Neural cell (in vitro differentiated cells): ENCODE data around the gene FOXO6. TPM values are rescaled to one million over a fixed set of nuclear protein-coding genes. Genes with fewer than 3 reads are reported as not detected.

Experiments used
- H2AFZ ChIP-seq: fragments of 200-600, 300-800 bp; sonication (generic), shearing (Covaris generic); 2 replicates; pipeline ENCODE4 v1.6.0; 2014; ENCODE audit warnings: low read depth, mild to moderate bottlenecking, antibody characterized with exemption, low read length, moderate library complexity
- H3F3A ChIP-seq: fragments of 200-600 bp; shearing (Covaris generic); 2 replicates; pipeline ENCODE4 v1.6.1; 2016; ENCODE audit warnings: mild to moderate bottlenecking, moderate library complexity, mixed read lengths, antibody characterized with exemption, low read length; ENCODE audit not compliant: insufficient read depth, poor library complexity, severe bottlenecking
- H3K27ac ChIP-seq: fragments of 200-600, 300-800 bp; sonication (generic), shearing (Covaris generic); 2 replicates; pipeline ENCODE4 v1.5.1; 2014; ENCODE audit warnings: mild to moderate bottlenecking, low read length, moderate library complexity
- H3K27me3 ChIP-seq: fragments of 300-800, 200-600 bp; sonication (generic), shearing (Covaris generic); 2 replicates; pipeline ENCODE4 v1.6.0; 2014; ENCODE audit warnings: mild to moderate bottlenecking, low read depth, low read length, moderate library complexity; ENCODE audit not compliant: insufficient read depth
- H3K36me3 ChIP-seq: fragments of 300-800, 200-600 bp; sonication (generic), shearing (Covaris generic); 2 replicates; pipeline ENCODE4 v1.5.1; 2014; ENCODE audit warnings: mild to moderate bottlenecking, antibody characterized with exemption, low read length, moderate library complexity; ENCODE audit not compliant: insufficient read depth
- H3K4me2 ChIP-seq: fragments of 300-800, 200-600 bp; sonication (generic), shearing (Covaris generic); 2 replicates; pipeline ENCODE4 v1.6.0; 2014; ENCODE audit warnings: mild to moderate bottlenecking, low read length
- H3K4me3 ChIP-seq: fragments of 300-800, 200-600 bp; sonication (generic), shearing (Covaris generic); 2 replicates; pipeline ENCODE4 v1.5.1; 2014; ENCODE audit warnings: mild to moderate bottlenecking, low read length, moderate library complexity
- H3K79me2 ChIP-seq: fragments of 200-600 bp; shearing (Covaris generic); replicated peaks from 2 replicates; pipeline ENCODE4 v1.6.0; 2014; ENCODE audit warnings: mild to moderate bottlenecking, low read length, moderate library complexity; ENCODE audit not compliant: insufficient read depth
- H3K9ac ChIP-seq: fragments of 300-800, 200-600 bp; sonication (generic), shearing (Covaris generic); 2 replicates; pipeline ENCODE4 v1.6.1; 2016; ENCODE audit warnings: mild to moderate bottlenecking, low read length, mixed read lengths
- H3K9me2 ChIP-seq: fragments of 200-600 bp; shearing (Covaris generic); 2 replicates; pipeline ENCODE4 v1.6.1; 2016; ENCODE audit warnings: mild to moderate bottlenecking, low read length, mixed read lengths; ENCODE audit not compliant: insufficient read depth
- H3K9me3 ChIP-seq: fragments of 200-600, 300-800 bp; sonication (generic), shearing (Covaris generic); 2 replicates; pipeline ENCODE4 v1.6.1; 2016; ENCODE audit warnings: mild to moderate bottlenecking, mixed run types, low read length, moderate library complexity, mixed read lengths
- H4K20me1 ChIP-seq: fragments of 200-600 bp; shearing (Covaris generic); 2 replicates; pipeline ENCODE4 v1.6.1; 2016; ENCODE audit warnings: mild to moderate bottlenecking, mixed run types; ENCODE audit not compliant: insufficient read depth
- EP300 ChIP-seq: fragments of 450-650 bp; conservative IDR thresholded peaks from 2 replicates; pipeline ENCODE4 v1.6.1; 2014; ENCODE audit warnings: antibody characterized with exemption, mild to moderate bottlenecking, moderate library complexity; ENCODE audit not compliant: poor library complexity, severe bottlenecking
- EZH2 ChIP-seq: fragments of 200-600, 300-800 bp; shearing (Covaris generic), sonication (generic); IDR thresholded peaks from 2 replicates; pipeline ENCODE4 v1.6.1; 2014; ENCODE audit warnings: antibody characterized with exemption, low read length, borderline replicate concordance, mild to moderate bottlenecking; ENCODE audit not compliant: insufficient read depth, poor library complexity, severe bottlenecking
- MXI1 ChIP-seq: fragments of 450-650 bp; conservative IDR thresholded peaks from 2 replicates; pipeline ENCODE4 v1.6.1; 2014; ENCODE audit warnings: antibody characterized with exemption, mild to moderate bottlenecking; ENCODE audit not compliant: poor library complexity, severe bottlenecking
- POLR2AphosphoS5 ChIP-seq: IDR thresholded peaks from 2 replicates; pipeline ENCODE4 v1.6.1; 2012
- RAD21 ChIP-seq: fragments of 450-650 bp; conservative IDR thresholded peaks from 2 replicates; pipeline ENCODE4 v1.6.1; 2014; ENCODE audit warnings: antibody characterized with exemption, mild to moderate bottlenecking, moderate library complexity
- SMC3 ChIP-seq: fragments of 450-650 bp; conservative IDR thresholded peaks from 2 replicates; pipeline ENCODE4 v1.6.1; 2014; ENCODE audit warnings: antibody characterized with exemption, mild to moderate bottlenecking, moderate library complexity; ENCODE audit not compliant: poor library complexity
- TAF1 ChIP-seq: IDR thresholded peaks from 2 replicates; pipeline ENCODE4 v1.6.1; 2012; ENCODE audit warnings: low read depth
- polyA plus RNA-seq: library from polyadenylated mRNA; depleted of rRNA; stranded (reverse); fragments of >200 nt; gene quantifications from 2 replicates; pipeline ENCODE4 v1.2.3, GENCODE V29; 2014
- TF ChIP-seq, protein P1 (sequence below): fragments of 450-650 bp; IDR thresholded peaks from 2 replicates; pipeline ENCODE4 v1.5.1; 2014; ENCODE audit warnings: antibody characterized with exemption, mild to moderate bottlenecking, moderate library complexity; ENCODE audit not compliant: poor library complexity, severe bottlenecking
- TF ChIP-seq, protein P2 (sequence below): IDR thresholded peaks from 2 replicates; pipeline ENCODE4 v1.6.1; 2012; ENCODE audit warnings: borderline replicate concordance

The FOXO6 gene
- polyA plus RNA-seq, 1 donor from 2014 or later: 0.59 TPM

DNA sequence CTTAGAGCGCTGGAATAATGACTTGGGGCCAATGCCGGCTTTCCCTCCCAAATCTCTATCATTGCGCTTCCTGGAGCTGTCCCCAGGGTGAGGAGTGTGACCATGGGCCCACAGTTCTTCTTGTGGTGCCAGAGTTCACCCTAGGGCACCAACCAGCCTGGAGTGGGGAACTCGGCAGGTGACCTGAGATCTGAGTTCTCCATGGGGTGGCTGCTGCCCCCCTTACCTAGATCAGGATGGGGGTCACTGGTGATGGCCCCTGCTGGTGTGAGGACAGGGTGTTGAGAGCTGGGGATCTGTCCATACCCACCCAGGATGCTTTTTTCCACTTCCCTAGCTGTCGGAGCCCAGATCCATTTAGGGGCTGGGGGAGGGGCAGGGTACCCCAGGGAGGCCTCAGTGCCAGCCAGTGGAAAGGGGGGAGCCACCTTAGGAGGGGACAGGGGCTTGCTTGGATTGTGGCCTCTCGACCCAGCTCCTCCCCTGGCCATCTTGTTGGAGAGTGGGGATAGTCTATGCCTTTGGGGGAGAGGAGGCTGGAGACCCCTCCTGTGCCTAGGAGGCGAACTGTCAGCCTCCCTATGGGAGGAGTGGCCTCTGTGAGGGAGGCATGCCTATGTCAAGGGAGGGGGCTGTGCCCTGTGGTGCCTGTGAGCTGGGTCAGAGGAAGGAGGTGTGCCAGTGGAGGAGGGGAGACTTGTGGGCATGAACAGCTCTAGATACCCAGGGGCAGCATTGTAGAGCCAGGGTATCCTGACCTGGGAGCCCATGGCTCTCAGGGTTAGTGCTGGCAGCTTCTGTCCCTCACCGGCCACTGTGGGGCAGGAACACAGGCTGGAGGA is 1.7 kb downstream of the FOXO6 start:
- no peak for TF ChIP-seq POLR2AphosphoS5
- H3K36me3 ChIP-seq: no peaks in the 10 kb centered on the region
- peaks cover 53% of the 10 kb centered on the region for H3K27me3 ChIP-seq
- H3K9me3 ChIP-seq: no peaks in the 10 kb centered on the region
- H4K20me1 ChIP-seq: no peaks in the 10 kb centered on the region
- H3K9me2 ChIP-seq: no peaks in the 10 kb centered on the region
- H3K79me2 ChIP-seq: no peaks in the 10 kb centered on the region
- no peaks in the 10 kb centered on the region for H3F3A ChIP-seq
- peak overlapping the region; percentile 80 for H3K4me3 ChIP-seq
- no peak overlapping the region for H3K27ac ChIP-seq
- H3K4me2 ChIP-seq: peak overlapping the region; percentile 65
- H3K9ac ChIP-seq: peak overlapping the region; percentile 67
- H2AFZ ChIP-seq: no peak overlapping the region

DNA sequence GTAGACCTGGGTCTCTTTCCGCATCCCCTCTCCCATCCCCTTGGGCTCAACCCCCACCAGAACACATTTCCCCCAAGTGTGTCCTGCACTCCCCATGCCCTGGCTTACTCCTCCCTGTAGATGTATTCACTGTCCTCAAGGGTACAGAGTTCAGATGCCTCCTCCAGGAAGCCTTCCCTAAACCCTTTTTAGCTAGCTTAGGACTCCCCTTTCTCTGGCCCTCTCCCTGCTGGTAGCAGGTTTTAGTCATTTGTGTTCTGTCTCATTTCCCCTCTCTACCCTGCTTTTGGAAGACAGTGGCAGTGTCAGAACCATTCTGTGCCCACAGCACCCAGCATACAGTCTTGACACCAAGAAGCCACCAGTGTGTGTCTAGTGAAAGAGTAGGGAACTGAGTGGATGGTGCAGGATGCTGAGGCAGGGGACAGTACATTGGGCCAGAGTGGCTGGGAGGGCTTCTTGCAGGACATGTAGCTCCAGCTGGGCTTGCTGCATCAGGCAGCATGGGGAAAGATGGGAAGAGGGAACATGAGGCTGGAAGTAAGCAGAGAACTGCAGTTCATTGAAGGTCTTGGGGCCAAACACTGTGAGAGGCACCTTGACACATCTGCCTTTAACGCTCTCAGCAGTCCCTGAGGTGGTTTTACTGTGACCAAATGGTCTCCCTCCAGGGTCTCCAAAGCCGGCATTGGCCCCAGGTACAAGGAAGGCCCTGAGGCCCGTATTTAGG is 2.5 kb downstream of the FOXO6 start:
- H3K4me3 ChIP-seq: peak overlapping the region; percentile 80
- no peak overlapping the region for H2AFZ ChIP-seq
- no peaks in the 10 kb centered on the region for H3K36me3 ChIP-seq
- TF ChIP-seq, protein P1, sequence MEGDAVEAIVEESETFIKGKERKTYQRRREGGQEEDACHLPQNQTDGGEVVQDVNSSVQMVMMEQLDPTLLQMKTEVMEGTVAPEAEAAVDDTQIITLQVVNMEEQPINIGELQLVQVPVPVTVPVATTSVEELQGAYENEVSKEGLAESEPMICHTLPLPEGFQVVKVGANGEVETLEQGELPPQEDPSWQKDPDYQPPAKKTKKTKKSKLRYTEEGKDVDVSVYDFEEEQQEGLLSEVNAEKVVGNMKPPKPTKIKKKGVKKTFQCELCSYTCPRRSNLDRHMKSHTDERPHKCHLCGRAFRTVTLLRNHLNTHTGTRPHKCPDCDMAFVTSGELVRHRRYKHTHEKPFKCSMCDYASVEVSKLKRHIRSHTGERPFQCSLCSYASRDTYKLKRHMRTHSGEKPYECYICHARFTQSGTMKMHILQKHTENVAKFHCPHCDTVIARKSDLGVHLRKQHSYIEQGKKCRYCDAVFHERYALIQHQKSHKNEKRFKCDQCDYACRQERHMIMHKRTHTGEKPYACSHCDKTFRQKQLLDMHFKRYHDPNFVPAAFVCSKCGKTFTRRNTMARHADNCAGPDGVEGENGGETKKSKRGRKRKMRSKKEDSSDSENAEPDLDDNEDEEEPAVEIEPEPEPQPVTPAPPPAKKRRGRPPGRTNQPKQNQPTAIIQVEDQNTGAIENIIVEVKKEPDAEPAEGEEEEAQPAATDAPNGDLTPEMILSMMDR: no peak
- TF ChIP-seq MXI1 (no peak), TAF1 (no peak), POLR2AphosphoS5 (no peak), RAD21 (no peak), EP300 (no peak), SMC3 (no peak), EZH2 (no peak)
- TF ChIP-seq, protein P2, sequence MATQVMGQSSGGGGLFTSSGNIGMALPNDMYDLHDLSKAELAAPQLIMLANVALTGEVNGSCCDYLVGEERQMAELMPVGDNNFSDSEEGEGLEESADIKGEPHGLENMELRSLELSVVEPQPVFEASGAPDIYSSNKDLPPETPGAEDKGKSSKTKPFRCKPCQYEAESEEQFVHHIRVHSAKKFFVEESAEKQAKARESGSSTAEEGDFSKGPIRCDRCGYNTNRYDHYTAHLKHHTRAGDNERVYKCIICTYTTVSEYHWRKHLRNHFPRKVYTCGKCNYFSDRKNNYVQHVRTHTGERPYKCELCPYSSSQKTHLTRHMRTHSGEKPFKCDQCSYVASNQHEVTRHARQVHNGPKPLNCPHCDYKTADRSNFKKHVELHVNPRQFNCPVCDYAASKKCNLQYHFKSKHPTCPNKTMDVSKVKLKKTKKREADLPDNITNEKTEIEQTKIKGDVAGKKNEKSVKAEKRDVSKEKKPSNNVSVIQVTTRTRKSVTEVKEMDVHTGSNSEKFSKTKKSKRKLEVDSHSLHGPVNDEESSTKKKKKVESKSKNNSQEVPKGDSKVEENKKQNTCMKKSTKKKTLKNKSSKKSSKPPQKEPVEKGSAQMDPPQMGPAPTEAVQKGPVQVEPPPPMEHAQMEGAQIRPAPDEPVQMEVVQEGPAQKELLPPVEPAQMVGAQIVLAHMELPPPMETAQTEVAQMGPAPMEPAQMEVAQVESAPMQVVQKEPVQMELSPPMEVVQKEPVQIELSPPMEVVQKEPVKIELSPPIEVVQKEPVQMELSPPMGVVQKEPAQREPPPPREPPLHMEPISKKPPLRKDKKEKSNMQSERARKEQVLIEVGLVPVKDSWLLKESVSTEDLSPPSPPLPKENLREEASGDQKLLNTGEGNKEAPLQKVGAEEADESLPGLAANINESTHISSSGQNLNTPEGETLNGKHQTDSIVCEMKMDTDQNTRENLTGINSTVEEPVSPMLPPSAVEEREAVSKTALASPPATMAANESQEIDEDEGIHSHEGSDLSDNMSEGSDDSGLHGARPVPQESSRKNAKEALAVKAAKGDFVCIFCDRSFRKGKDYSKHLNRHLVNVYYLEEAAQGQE: no peak
- H3K27me3 ChIP-seq: peaks cover 53% of the 10 kb centered on the region
- H4K20me1 ChIP-seq: no peaks in the 10 kb centered on the region
- H3K4me2 ChIP-seq: no peak overlapping the region
- no peaks in the 10 kb centered on the region for H3K9me2 ChIP-seq
- no peak overlapping the region for H3K9ac ChIP-seq
- no peaks in the 10 kb centered on the region for H3K9me3 ChIP-seq
- H3K79me2 ChIP-seq: no peaks in the 10 kb centered on the region
- H3F3A ChIP-seq: no peaks in the 10 kb centered on the region
- no peak overlapping the region for H3K27ac ChIP-seq
